Activated naive CD4-positive, alpha-beta T cell treated with anti-CD3 and anti-CD28 coated beads, Interleukin-2, amount 50 U/mL, for 16 hours (primary cell): ENCODE measurements around the gene JTB.

ENCODE experiments used
- DNase-seq: peaks from one replicate; pipeline ENCODE4 v3.0.0-alpha.2; 2020

The JTB gene

GRCh38 chr1:153978274-153978909, 918 bp upstream of the JTB start:
- no peak for DNase-seq

- DNase-seq = no peak
Measured at GRCh38 chr1:153976819-153977249, 640 bp downstream of the JTB start.

DNA sequence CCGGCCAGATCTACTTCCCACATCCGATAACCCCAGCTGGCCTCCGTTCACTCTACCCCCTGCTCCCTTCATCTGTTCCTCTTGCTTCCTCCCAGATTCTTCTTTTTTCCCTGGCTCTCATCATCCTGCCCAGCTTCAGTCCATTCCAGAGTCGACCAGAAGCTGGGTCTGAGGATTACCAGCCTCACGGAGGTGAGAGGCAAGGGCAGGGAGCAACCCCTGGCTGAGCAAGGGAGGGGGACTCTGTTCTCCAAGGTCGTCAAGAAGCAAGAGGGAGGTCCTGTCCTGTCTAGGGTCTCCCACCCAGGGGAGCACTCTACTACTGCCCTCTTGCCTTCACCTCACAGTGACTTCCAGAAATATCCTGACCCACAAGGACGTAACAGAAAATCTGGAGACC, 3.9 kb downstream of the JTB start:
- no peak for DNase-seq

DNA sequence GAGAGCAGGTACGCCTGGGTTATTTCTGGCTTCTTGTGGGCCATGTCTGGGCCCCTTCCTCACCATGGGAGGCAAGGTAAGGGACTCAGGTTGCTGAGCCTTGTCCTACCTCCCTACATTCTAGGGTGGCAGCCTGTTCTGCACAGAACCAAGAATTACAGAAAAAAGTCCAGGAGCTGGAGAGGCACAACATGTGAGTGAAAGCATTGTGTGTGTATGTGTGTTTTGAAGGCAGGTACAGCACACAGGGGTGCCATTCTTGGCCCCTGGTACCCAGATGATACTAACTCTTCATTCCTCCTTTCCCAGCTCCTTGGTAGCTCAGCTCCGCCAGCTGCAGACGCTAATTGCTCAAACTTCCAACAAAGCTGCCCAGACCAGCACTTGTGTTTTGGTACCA, 4.4 kb downstream of the JTB start:
- no peak for DNase-seq

DNA sequence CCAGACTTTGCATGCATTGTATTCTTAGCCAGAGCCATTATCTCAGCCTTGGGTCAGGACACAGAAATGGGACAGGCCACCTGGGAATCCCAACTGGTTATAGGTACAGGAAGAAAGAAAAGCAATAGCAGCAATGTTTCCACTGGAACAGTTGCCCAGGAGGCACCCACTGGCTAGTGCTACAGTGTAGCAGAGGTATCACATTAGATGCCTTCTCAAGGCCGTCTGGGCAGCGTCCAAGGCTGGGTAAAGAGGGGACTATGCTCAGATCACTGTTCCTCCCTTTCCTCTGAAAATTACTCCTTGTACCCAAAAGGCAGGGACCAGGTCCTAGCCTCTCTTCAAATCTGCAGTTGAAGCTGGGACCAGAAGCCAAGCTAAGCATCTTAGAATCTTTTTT, 7.1 kb downstream of the JTB start:
- no peak for DNase-seq

DNA sequence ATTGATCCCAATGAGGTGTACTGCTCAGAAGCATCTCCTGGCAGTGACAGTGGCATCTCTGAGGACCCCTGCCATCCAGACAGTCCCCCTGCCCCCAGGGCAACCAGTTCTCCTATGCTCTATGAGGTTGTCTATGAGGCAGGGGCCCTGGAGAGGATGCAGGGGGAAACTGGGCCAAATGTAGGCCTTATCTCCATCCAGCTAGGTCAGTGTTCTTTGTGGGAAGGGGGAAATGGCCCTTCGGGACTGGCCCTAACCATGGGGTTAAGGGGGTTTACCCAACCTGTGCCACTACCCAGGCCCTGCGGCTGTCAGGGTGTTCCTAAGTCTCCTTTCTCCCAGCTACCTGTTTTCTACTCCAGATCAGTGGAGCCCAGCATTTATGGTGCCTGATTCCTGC, 8.5 kb downstream of the JTB start:
- no peak for DNase-seq

DNA sequence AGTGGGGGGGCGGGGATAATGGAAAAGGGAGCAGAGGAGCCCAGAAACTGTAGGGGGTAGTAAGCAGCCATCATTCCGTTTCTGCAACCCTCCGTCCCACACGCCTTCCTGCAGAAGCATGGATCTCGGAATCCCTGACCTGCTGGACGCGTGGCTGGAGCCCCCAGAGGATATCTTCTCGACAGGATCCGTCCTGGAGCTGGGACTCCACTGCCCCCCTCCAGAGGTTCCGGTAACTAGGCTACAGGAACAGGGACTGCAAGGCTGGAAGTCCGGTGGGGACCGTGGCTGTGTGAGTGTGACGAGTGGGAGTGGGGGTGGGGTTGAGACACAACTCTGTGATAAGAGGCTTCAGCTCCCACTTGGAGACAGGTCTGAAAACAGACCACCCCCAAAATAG, 9.1 kb downstream of the JTB start:
- DNase-seq = no peak

- DNase-seq = no peak
Measured at GRCh38 chr1:153968000-153968363, 9.5 kb downstream of the JTB start.

DNA sequence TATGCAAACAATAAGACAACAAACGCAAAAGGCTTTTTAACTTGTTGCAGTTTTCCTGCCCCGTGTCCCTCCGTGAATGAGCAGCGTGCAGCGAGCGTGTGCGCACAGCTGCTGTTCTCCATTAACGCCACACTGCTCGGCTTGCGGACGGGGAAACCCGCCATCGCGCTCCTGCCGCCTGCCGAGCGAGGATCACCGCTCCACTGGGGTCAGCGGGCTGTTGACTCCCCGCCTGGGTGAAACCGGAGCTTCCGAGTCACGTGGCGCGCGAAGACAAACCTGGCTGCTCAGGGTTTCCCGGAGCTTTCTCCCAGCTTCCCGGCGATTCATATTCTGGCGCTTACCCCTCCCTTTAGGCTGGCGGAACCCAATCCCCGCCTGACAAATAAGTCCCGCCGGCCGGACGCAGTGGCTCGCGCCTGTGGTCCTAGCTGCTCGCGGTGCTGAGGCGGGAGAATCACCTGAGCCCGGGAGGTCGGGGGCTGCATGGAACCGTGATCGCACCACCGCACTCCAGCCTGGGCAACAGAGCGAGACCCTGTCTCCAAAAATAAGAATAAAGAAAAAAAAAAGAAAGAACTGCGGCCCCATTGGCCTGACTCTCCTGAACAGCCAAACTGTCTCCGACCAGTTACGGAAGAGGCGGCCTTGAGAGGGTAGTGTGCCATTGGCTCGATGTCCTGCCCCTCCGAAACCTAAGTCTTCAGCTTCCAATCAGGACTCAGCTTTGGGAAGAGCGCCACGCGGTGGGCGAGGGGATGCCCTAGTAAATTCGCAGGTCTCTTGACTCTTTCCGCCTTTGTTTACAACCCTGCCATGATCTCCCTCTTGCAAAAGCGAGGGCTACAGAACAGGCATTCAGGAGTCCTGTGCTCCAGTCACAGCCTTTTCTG, 10.1 kb downstream of the JTB start, which contains the start of gene CREB3L4:
Gene CREB3L4, plus strand, starts transcription at position 796 of the 893 bp plus-strand sequence. CDS start 624 bp downstream, outside the sequence.
- peak; percentile 84 for DNase-seq

- no peak for DNase-seq
Measured at GRCh38 chr1:153963850-153964331, 13.6 kb downstream of the JTB start.

- DNase-seq = peak; percentile 92
Measured at GRCh38 chr1:153963030-153963849, 14.2 kb downstream of the JTB start, which contains the start of gene SLC39A1. Gene SLC39A1, minus strand, starts transcription at chr1:153963537. Its CDS starts 822 bp downstream, at chr1:153962715.

GRCh38 chr1:153962088-153963029, 15.1 kb downstream of the JTB start:
- no peak for DNase-seq

- no peak for DNase-seq
Measured at GRCh38 chr1:153961421-153961820, 16.1 kb downstream of the JTB start.

DNA sequence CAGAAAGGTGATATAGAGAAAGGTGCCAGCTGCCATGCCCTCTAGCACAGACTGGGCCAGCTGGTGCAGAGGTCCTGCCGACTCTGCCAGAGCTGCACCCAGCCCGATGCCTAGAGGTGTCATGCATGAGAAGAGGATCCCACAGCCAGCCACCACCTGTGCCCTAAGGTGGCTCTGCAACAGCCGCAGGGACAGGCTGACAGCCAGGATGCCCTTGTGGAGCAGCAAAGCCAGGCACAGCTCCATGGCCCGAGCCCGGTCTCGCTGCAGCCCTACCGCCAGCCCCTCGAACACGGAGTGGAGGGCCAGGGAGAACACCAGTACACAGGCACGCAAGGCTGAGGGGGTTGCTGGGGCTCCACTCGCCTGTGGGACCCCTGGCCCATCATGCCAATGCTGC, 17.3 kb downstream of the JTB start:
- DNase-seq = no peak

DNA sequence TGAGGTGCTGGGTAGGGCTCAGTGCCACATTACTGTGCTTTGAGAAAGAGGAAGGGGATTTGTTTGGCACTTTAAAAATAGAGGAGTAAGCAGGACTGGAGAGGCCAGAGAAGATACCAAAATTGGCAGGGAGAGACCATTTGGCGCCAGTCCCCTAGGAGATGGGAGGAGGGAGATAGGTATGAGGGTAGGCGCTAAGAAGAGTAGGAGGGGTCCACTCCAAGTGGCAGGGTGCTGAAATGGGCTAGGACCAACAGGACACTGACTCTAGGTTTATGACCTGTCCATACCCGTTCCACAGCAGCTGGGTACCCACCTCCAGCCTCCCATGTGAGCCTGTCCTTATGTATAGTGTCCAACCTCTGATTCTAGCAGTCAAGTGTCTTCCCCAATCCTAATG, 18.0 kb downstream of the JTB start:
- no peak for DNase-seq

DNA sequence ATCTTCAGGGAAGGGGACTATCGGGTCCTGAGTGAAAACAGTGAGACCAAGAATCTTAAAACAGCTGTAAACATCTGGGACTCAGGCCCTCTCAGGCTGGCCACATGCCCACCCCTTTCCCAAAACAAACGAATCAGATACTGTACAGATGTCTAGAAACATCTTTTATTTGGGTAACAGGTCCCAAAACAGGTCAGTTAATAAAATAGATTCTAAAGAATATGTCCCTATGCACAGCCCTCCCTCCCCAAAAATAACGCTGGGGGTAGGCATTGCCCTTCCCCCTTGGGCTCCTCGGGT, 18.6 kb downstream of the JTB start:
- no peak for DNase-seq

DNA sequence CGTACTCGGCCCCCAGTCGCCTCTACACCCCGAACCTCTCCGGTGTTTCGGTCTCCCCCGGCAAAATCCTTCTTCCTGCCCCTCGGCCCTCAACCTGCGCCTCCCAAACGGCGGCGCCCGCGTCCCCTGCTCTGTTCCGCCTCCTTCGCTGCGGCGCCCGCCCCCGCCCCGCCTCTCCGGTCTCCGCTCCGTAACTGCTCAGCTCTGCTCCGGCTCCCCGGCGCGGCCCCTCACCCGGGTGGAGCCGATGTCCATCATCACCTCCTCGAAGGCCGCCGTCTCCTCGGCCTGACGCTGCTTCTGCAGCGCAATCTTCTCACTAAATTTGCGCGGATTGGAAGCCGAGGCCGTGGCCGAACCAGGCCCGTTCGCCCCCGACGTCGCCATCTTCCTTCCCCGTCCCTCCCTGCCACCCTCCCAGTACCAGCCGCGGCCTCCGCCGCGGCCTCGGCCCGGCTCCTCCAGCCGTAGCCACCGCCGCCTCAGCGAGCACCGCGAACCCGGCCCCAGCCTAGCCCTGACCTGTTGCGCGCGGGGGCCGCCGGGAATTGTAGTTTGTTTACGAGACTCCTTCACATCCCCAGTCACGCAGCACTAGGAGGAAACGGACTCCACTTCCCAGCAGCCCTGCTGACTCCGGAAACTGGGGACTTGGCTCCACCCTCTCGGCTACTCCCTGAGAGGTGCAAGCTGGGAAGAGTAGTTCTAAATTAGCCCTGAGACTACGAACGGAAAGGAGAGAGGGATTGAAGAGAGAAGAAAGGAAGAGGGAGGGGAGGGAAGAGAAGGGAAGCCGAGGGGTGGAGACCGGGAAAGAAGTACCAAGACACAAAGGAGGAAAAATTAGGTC, 19.1 kb downstream of the JTB start, which contains the start of gene CRTC2:
Gene CRTC2, minus strand, starts transcription at position 502 of the 850 bp plus-strand sequence. Its CDS starts 115 bp downstream, at position 387.
- DNase-seq = peak; percentile 98

GRCh38 chr1:153957744-153958110, 19.7 kb downstream of the JTB start:
- no peak for DNase-seq

GRCh38 chr1:153956997-153957715, 20.3 kb downstream of the JTB start:
- no peak for DNase-seq

- DNase-seq = no peak
Measured at GRCh38 chr1:153954826-153955225, 22.6 kb downstream of the JTB start.
